BJ (cell line): ENCODE measurements around the gene PIK3C2A. TPM values are rescaled to one million over a fixed set of nuclear protein-coding genes. Genes with fewer than 3 reads are reported as not detected.

ENCODE experiments used
- CTCF ChIA-PET: fragments of 350-600 bp; formaldehyde crosslinking; extraction: SDS; loops from one replicate; lab custom pipeline; 2021; ENCODE audit warnings: antibody characterized with exemption, inconsistent platforms; lab: Yijun Ruan, JAX
- POLR2A ChIA-PET: fragments of 300-600 bp; sonication (Branson Sonifier 250); formaldehyde crosslinking; extraction: SDS; loops from one replicate; lab custom pipeline; 2021; ENCODE audit warnings: antibody characterized with exemption; lab: Charles Lee
- DNase-seq: peaks from one replicate; pipeline ENCODE4 v3.0.0-alpha.2; 2011; ENCODE audit warnings: low read depth
- H3K27me3 ChIP-seq: 2 replicates; pipeline ENCODE4 v1.6.0; 2011; ENCODE audit warnings: low read length; ENCODE audit not compliant: control insufficient read depth, insufficient read depth
- H3K36me3 ChIP-seq: 2 replicates; pipeline ENCODE4 v1.5.1; 2011; ENCODE audit warnings: low read length; ENCODE audit not compliant: control insufficient read depth, insufficient read depth
- H3K4me3 ChIP-seq: 2 replicates; pipeline ENCODE4 v1.5.1; 2011; ENCODE audit warnings: low read depth, mild to moderate bottlenecking, control low read depth, low read length
- polyA plus RNA-seq: library from polyadenylated mRNA; depleted of rRNA; stranded (reverse); fragments of >200 nt; gene quantifications from 2 replicates; pipeline ENCODE4 v1.2.3, GENCODE V29; 2011
- TF ChIP-seq, protein P1 (sequence below): IDR thresholded peaks from 2 replicates; pipeline ENCODE4 v1.5.1; 2011; ENCODE audit warnings: low read depth, mild to moderate bottlenecking, control low read depth, inconsistent platforms, low read length, moderate library complexity; ENCODE audit not compliant: insufficient read depth

PIK3C2A gene
- polyA plus RNA-seq, 1 experiment, result 13.2 TPM

- ChIA-PET CTCF (interaction anchor here (0.6 to 1.8 kb wide), 6 partner anchors 8 to 283 kb away, joined by 3 to 6 read pairs (median 4); no protein-coding TSS in a partner anchor), POLR2A (interaction anchor here (0.7 to 1.0 kb wide), 2 partner anchors 15 to 166 kb away, joined by 3 to 5 read pairs; partner anchors contain the start of gene PIK3C2A)
- no peak overlapping the region for H3K4me3 ChIP-seq
- H3K36me3 ChIP-seq, result no peaks in the 10 kb centered on the region
- DNase-seq, result no peak
- TF ChIP-seq, protein P1, sequence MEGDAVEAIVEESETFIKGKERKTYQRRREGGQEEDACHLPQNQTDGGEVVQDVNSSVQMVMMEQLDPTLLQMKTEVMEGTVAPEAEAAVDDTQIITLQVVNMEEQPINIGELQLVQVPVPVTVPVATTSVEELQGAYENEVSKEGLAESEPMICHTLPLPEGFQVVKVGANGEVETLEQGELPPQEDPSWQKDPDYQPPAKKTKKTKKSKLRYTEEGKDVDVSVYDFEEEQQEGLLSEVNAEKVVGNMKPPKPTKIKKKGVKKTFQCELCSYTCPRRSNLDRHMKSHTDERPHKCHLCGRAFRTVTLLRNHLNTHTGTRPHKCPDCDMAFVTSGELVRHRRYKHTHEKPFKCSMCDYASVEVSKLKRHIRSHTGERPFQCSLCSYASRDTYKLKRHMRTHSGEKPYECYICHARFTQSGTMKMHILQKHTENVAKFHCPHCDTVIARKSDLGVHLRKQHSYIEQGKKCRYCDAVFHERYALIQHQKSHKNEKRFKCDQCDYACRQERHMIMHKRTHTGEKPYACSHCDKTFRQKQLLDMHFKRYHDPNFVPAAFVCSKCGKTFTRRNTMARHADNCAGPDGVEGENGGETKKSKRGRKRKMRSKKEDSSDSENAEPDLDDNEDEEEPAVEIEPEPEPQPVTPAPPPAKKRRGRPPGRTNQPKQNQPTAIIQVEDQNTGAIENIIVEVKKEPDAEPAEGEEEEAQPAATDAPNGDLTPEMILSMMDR, result no peak
- no peaks in the 10 kb centered on the region for H3K27me3 ChIP-seq
These were observed 14.2 kb upstream of the PIK3C2A start for GRCh38 chr11:17221968-17222367.

GRCh38 chr11:17219016-17219415, 11.2 kb upstream of the PIK3C2A start:
- POLR2A ChIA-PET, result interaction anchor here (0.5 kb wide), 1 partner anchor 26 kb away, joined by 5 read pairs; no protein-coding TSS in a partner anchor
- no peak for DNase-seq

GRCh38 chr11:17218403-17218802, 10.6 kb upstream of the PIK3C2A start:
- Histone ChIP-seq H3K4me3 (no peak overlapping the region), H3K27me3 (no peaks in the 10 kb centered on the region), H3K36me3 (no peaks in the 10 kb centered on the region)
- no peak for DNase-seq
- POLR2A ChIA-PET, result interaction anchor here (0.5 kb wide), 1 partner anchor 26 kb away, joined by 5 read pairs; no protein-coding TSS in a partner anchor
- TF ChIP-seq, protein P1, result no peak
- CTCF ChIA-PET, result interaction anchor here (1.0 to 1.9 kb wide), 2 partner anchors 9 to 12 kb away, joined by 4 to 8 read pairs; no protein-coding TSS in a partner anchor

More at GRCh38 chr11:17219016-17219415, 11.2 kb upstream of the PIK3C2A start:
- CTCF ChIA-PET, result interaction anchor here (0.5 to 1.1 kb wide), 4 partner anchors 10 to 1892 kb away, joined by 3 to 5 read pairs (median 4); no protein-coding TSS in a partner anchor
- no peaks in the 10 kb centered on the region for H3K27me3 ChIP-seq
- no peaks in the 10 kb centered on the region for H3K36me3 ChIP-seq
- no peak overlapping the region for H3K4me3 ChIP-seq
- TF ChIP-seq, protein P1, result no peak

DNA sequence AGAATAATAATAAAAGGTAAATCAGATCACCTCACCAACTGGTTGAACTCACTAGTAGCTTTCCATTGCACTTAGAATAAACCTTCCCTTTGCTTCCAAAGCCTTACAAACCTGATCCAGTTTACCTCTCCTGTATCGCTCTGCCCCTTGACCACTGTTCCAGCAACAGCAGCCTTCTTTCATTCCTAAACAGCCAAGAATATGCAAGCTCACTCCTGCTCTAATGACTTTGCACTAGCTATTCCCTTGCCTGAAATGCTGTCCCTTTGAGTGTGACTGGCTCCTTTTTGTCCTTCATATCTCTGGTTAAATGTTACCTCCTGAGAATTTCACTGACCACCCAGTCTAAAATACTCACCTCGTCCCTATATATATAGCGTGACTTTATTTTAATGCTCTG, 9.6 kb upstream of the PIK3C2A start:
- ChIA-PET POLR2A (no interaction called here), CTCF (interaction anchor here (0.6 to 1.9 kb wide), 2 partner anchors 13 to 35 kb away, joined by 3 to 8 read pairs; no protein-coding TSS in a partner anchor)
- no peaks in the 10 kb centered on the region for H3K36me3 ChIP-seq
- H3K4me3 ChIP-seq, result no peak overlapping the region
- DNase-seq, result no peak
- H3K27me3 ChIP-seq, result no peaks in the 10 kb centered on the region
- TF ChIP-seq, protein P1, result no peak

DNA sequence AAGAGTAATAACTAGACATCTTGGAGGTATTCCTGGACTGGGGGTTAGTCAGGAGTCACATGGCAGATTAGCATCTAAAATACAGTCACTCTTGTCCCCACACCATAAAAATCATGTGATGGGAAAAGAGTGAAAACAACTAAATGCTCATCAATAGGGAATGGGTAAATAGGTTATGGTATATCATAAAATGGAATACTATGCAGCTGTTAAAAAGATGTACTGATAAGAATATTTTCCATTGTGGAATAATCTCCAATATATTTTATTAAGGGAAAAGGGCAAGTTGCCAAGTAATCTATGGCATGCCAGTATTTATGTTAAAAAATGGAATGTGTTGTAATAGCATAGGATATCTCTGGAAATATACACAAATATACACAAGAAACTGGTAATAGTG, 6.6 kb upstream of the PIK3C2A start:
- Histone ChIP-seq H3K4me3 (no peak overlapping the region), H3K36me3 (no peaks in the 10 kb centered on the region), H3K27me3 (no peaks in the 10 kb centered on the region)
- ChIA-PET POLR2A (no interaction called here), CTCF (no interaction called here)
- no peak for DNase-seq
- TF ChIP-seq, protein P1, result no peak
